ENCODE measurements around the gene ZNF618. TPM values are rescaled to one million over a fixed set of nuclear protein-coding genes. Genes with fewer than 3 reads are reported as not detected.
"Not testable (repeated sequence)": the region's sequence is repeated elsewhere in the genome, so short reads cannot be mapped to it uniquely, and the experiment has no call there.

Gene ZNF618
- total and polyA plus RNA-seq, 2 experiments from 2014 or later, result 10.2 to 14.0 TPM

GRCh38 chr9:113996531-113997001, 120.5 kb downstream of the ZNF618 start:
- TF ChIP-seq CTCF (IDR thresholded peaks at IDR 0.05; ENCODE audit: poor library complexity), result no peak
- TF ChIP-seq EZH2phosphoT487 (IDR thresholded peaks at IDR 0.05; ENCODE audit: low read depth, severe bottlenecking, unreplicated experiment), result no peak
- no peak for TF ChIP-seq EZH2 (IDR thresholded peaks at IDR 0.05; ENCODE audit: borderline replicate concordance)
- no peaks in the 10 kb centered on the region for H3K4me1 ChIP-seq (ENCODE audit: insufficient read depth)
- H3K9me2 ChIP-seq (replicated peaks; ENCODE audit: insufficient read depth), result no peaks in the 10 kb centered on the region
- H2AFZ ChIP-seq, result no peak overlapping the region
- H3K9me3 ChIP-seq (ENCODE audit: low read depth), result no peaks in the 10 kb centered on the region
- H3K79me2 ChIP-seq, result no peaks in the 10 kb centered on the region
- H3K36me3 ChIP-seq (replicated peaks; ENCODE audit: insufficient read depth, low read depth), result no peaks in the 10 kb centered on the region
- no peak overlapping the region for H3K4me3 ChIP-seq
- no peak overlapping the region for H3K4me2 ChIP-seq
- H3K27ac ChIP-seq, result no peak overlapping the region
- WGBS (ENCODE audit: low lambda C conversion rate, missing lambda C conversion rate), result over 99% methylated on average over 6 of the region's 6 CpGs
- no peak for DNase-seq (ENCODE audit: low spot score)
- no peaks in the 10 kb centered on the region for H3K27me3 ChIP-seq
- peaks cover 3% of the 10 kb centered on the region for H4K20me1 ChIP-seq (ENCODE audit: insufficient read depth, poor library complexity, severe bottlenecking)

GRCh38 chr9:113997064-113997463, 121.0 kb downstream of the ZNF618 start:
- not testable (repeated sequence) for H3K4me3 ChIP-seq; H3K79me2 ChIP-seq; H3K9me2 ChIP-seq (replicated peaks; ENCODE audit: insufficient read depth); H4K20me1 ChIP-seq (ENCODE audit: insufficient read depth, poor library complexity, severe bottlenecking); H3K27ac ChIP-seq; H3K4me2 ChIP-seq; H2AFZ ChIP-seq; H3K9me3 ChIP-seq (ENCODE audit: low read depth); DNase-seq (ENCODE audit: low spot score); H3K27me3 ChIP-seq; H3K36me3 ChIP-seq (replicated peaks; ENCODE audit: insufficient read depth, low read depth); H3K4me1 ChIP-seq (ENCODE audit: insufficient read depth)
- 89% methylated on average over 3 of the region's 3 CpGs for WGBS (ENCODE audit: low lambda C conversion rate, missing lambda C conversion rate)

GRCh38 chr9:113997610-113998009, 121.5 kb downstream of the ZNF618 start:
- Histone ChIP-seq H3K79me2 (no peaks in the 10 kb centered on the region), H4K20me1 (ENCODE audit: insufficient read depth, poor library complexity, severe bottlenecking) (peaks cover 3% of the 10 kb centered on the region), H3K36me3 (replicated peaks; ENCODE audit: insufficient read depth, low read depth) (no peaks in the 10 kb centered on the region), H3K4me1 (ENCODE audit: insufficient read depth) (no peaks in the 10 kb centered on the region), H3K9me3 (ENCODE audit: low read depth) (no peaks in the 10 kb centered on the region), H3K9me2 (replicated peaks; ENCODE audit: insufficient read depth) (no peaks in the 10 kb centered on the region), H3K4me2 (no peak overlapping the region), H3K27ac (no peak overlapping the region), H3K27me3 (no peaks in the 10 kb centered on the region), H3K4me3 (no peak overlapping the region), H2AFZ (no peak overlapping the region)
- WGBS (ENCODE audit: low lambda C conversion rate, missing lambda C conversion rate), result 91% methylated on average over 5 of the region's 5 CpGs
- no peak for DNase-seq (ENCODE audit: low spot score)
- TF ChIP-seq EZH2phosphoT487 (IDR thresholded peaks at IDR 0.05; ENCODE audit: low read depth, severe bottlenecking, unreplicated experiment) (no peak), EZH2 (IDR thresholded peaks at IDR 0.05; ENCODE audit: borderline replicate concordance) (no peak), CTCF (IDR thresholded peaks at IDR 0.05; ENCODE audit: poor library complexity) (no peak)

- no peak overlapping the region for H3K27ac ChIP-seq
- H3K36me3 ChIP-seq (replicated peaks; ENCODE audit: insufficient read depth, low read depth), result no peaks in the 10 kb centered on the region
- H3K9me3 ChIP-seq (ENCODE audit: low read depth), result no peaks in the 10 kb centered on the region
- H3K4me2 ChIP-seq, result no peak overlapping the region
- no peaks in the 10 kb centered on the region for H3K79me2 ChIP-seq
- H3K27me3 ChIP-seq, result no peaks in the 10 kb centered on the region
- no peak overlapping the region for H2AFZ ChIP-seq
- H3K4me1 ChIP-seq (ENCODE audit: insufficient read depth), result no peaks in the 10 kb centered on the region
- TF ChIP-seq EZH2 (IDR thresholded peaks at IDR 0.05; ENCODE audit: borderline replicate concordance) (no peak), EZH2phosphoT487 (IDR thresholded peaks at IDR 0.05; ENCODE audit: low read depth, severe bottlenecking, unreplicated experiment) (no peak), CTCF (IDR thresholded peaks at IDR 0.05; ENCODE audit: poor library complexity) (no peak)
- H3K9me2 ChIP-seq (replicated peaks; ENCODE audit: insufficient read depth), result no peaks in the 10 kb centered on the region
- no peak for DNase-seq (ENCODE audit: low spot score)
- WGBS (ENCODE audit: low lambda C conversion rate, missing lambda C conversion rate), result 94% methylated on average over 11 of the region's 11 CpGs
- no peak overlapping the region for H3K4me3 ChIP-seq
- peaks cover under 1% of the 10 kb centered on the region for H4K20me1 ChIP-seq (ENCODE audit: insufficient read depth, poor library complexity, severe bottlenecking)
Observed at GRCh38 chr9:113998114-113998513, 122.0 kb downstream of the ZNF618 start.
